Measurements from ENCODE around the gene DEFB131B. TPM values are rescaled to one million over a fixed set of nuclear protein-coding genes. Genes with fewer than 3 reads are reported as not detected.

DEFB131B gene
- total and polyA plus RNA-seq, 9 of the 15 experiments (the other 6 are each of a cell fraction or from before 2014, with no cell fraction given): not detected

- peak; percentile 64; the same call in 1 of the 2 replicates for TF ChIP-seq NR2C2 (CRISPR knock-in tag; IDR thresholded peaks at IDR 0.05)
- TF ChIP-seq NR2C2 (tag; IDR thresholded peaks at IDR 0.05): peak; percentile 76
- TF ChIP-seq ZNF384 (IDR thresholded peaks at IDR 0.05; ENCODE audit: low read depth, low read length): 0 out of 2 replicates have a peak, but pooled peaks have one; percentile 16
- no peak for TF ChIP-seq KLF10 (CRISPR knock-in tag; IDR thresholded peaks at IDR 0.05)
- 0 out of 2 replicates have a peak, but pooled peaks have one; percentile 50 for TF ChIP-seq MIER1 (IDR thresholded peaks at IDR 0.05; ENCODE audit: low read depth)
- TF ChIP-seq ZBTB5 (IDR thresholded peaks at IDR 0.05): no peak
- 0 out of 2 replicates have a peak, but pooled peaks have one; percentile 16 for TF ChIP-seq HDAC2 (IDR thresholded peaks at IDR 0.05)
- TF ChIP-seq PCBP2 (IDR thresholded peaks at IDR 0.05; ENCODE audit: low read depth, low read length, poor library complexity, severe bottlenecking): no peak
- TF ChIP-seq, protein P1, sequence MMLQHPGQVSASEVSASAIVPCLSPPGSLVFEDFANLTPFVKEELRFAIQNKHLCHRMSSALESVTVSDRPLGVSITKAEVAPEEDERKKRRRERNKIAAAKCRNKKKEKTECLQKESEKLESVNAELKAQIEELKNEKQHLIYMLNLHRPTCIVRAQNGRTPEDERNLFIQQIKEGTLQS (IDR thresholded peaks at IDR 0.05): 0 out of 2 replicates have a peak, but pooled peaks have one; percentile 25
- TF ChIP-seq, protein P1 (CRISPR knock-in tag; conservative IDR thresholded peaks at IDR 0.05): no peak
- TF ChIP-seq ZNF639 (CRISPR knock-in tag; conservative IDR thresholded peaks at IDR 0.05 in 1 of 2, IDR thresholded peaks at IDR 0.05 in 1 of 2): peak in 1 of 2 experiments; percentile 42; a peak in 1 of 4 replicates
- peak; percentile 81 for TF ChIP-seq SIN3B (IDR thresholded peaks at IDR 0.05; ENCODE audit: low read depth)
- no peak for TF ChIP-seq E2F3 (CRISPR knock-in tag; IDR thresholded peaks at IDR 0.05)
- no peak for TF ChIP-seq KLF16 (IDR thresholded peaks at IDR 0.05)
- TF ChIP-seq MXI1 (IDR thresholded peaks at IDR 0.05; ENCODE audit: low read depth, low read length): peak; percentile 44; the same call in 1 of the 2 replicates
- TF ChIP-seq LEF1 (IDR thresholded peaks at IDR 0.05): peak; percentile 53; the same call in 1 of the 2 replicates
- peak; percentile 53; the same call in 1 of the 2 replicates for TF ChIP-seq HBP1 (CRISPR knock-in tag; IDR thresholded peaks at IDR 0.05)
- TF ChIP-seq ZNF431 (CRISPR knock-in tag; IDR thresholded peaks at IDR 0.05): no peak
- TF ChIP-seq, protein P2, sequence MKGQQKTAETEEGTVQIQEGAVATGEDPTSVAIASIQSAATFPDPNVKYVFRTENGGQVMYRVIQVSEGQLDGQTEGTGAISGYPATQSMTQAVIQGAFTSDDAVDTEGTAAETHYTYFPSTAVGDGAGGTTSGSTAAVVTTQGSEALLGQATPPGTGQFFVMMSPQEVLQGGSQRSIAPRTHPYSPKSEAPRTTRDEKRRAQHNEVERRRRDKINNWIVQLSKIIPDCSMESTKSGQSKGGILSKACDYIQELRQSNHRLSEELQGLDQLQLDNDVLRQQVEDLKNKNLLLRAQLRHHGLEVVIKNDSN (CRISPR knock-in tag; IDR thresholded peaks at IDR 0.05): no peak; the same call in 1 of the 2 replicates
- TF ChIP-seq ZNF24 (IDR thresholded peaks at IDR 0.05): no peak
- no peak for TF ChIP-seq ZEB2 (IDR thresholded peaks at IDR 0.05)
- TF ChIP-seq NBN (IDR thresholded peaks at IDR 0.05; ENCODE audit: low read depth): no peak; the same call in 1 of the 2 replicates
- no peak for TF ChIP-seq HDGF (IDR thresholded peaks at IDR 0.05)
Observed at GRCh38 chr11:71928737-71929443, 50.6 kb downstream of the DEFB131B start, which contains the start of gene RNF121 (continued).

Data from K562 (cell line).